CD4-positive, alpha-beta T cell (primary cell): ENCODE measurements around the gene APOBEC3F. TPM values are rescaled to one million over a fixed set of nuclear protein-coding genes. Genes with fewer than 3 reads are reported as not detected.

ENCODE experiments used
- ATAC-seq: fragments of 200-7000 bp; cut with Tn5 transposase; one replicate; pipeline ENCODE4 v1.10.0; 2022; ENCODE audit warnings: mild to moderate bottlenecking; ENCODE audit not compliant: poor library complexity
- CTCF ChIA-PET: fragments of 350-600 bp; sonication (Branson Sonifier 250); formaldehyde crosslinking; loops from one replicate; lab custom pipeline; 2021; ENCODE audit warnings: antibody characterized with exemption, inconsistent platforms; lab: Charles Lee
- POLR2A ChIA-PET: fragments of 350-600 bp; sonication (Branson Sonifier 250); formaldehyde crosslinking; loops from one replicate; lab custom pipeline; 2021; ENCODE audit warnings: antibody characterized with exemption, inconsistent platforms; lab: Charles Lee
- DNase-seq, 14 experiments: peaks; one replicate each; pipeline ENCODE4 v3.0.0-alpha.2; 2013 to 2020; ENCODE audit warnings: mixed read lengths in 2 of 14
- H3K27ac ChIP-seq, 2 donors: one replicate each; pipeline versions ENCODE4 v1.5.1 to v1.7.0; 2013; ENCODE audit warnings: low read length in 2 of 2, low read depth in 1 of 2, mild to moderate bottlenecking in 1 of 2
- H3K27me3 ChIP-seq, 2 experiments: 1 replicate in 1 of 2; 2 replicates in 1 of 2; pipeline versions ENCODE4 v1.6.1 to v1.7.0; 2013; ENCODE audit warnings: low read length in 2 of 2, control low read depth in 1 of 2, mild to moderate bottlenecking in 1 of 2, moderate library complexity in 1 of 2; ENCODE audit not compliant: insufficient read depth in 2 of 2, control insufficient read depth in 1 of 2
- H3K36me3 ChIP-seq: one replicate; pipeline ENCODE4 v1.6.1; 2013; ENCODE audit warnings: low read length, control low read depth; ENCODE audit not compliant: insufficient read depth
- H3K4me1 ChIP-seq: one replicate; pipeline ENCODE4 v1.6.1; 2013; ENCODE audit warnings: low read length, control low read depth; ENCODE audit not compliant: insufficient read depth
- H3K4me3 ChIP-seq: one replicate; pipeline ENCODE4 v1.5.1; 2013; ENCODE audit warnings: mild to moderate bottlenecking, low read length, moderate library complexity
- H3K9me3 ChIP-seq, 2 experiments: 1 replicate in 1 of 2; 2 replicates in 1 of 2; pipeline versions ENCODE4 v1.6.1 to v1.7.0; 2013; ENCODE audit warnings: low read length in 2 of 2, mild to moderate bottlenecking in 2 of 2, control low read depth in 1 of 2, moderate library complexity in 1 of 2; ENCODE audit not compliant: control insufficient read depth in 1 of 2, insufficient read depth in 1 of 2
- H3K27ac Mint-ChIP-seq: one replicate; pipeline ENCODE4 v1.8.0; 2020; ENCODE audit warnings: mixed read lengths
- H3K27me3 Mint-ChIP-seq: one replicate; pipeline ENCODE4 v1.8.0; 2021; ENCODE audit warnings: mixed read lengths
- H3K36me3 Mint-ChIP-seq: one replicate; pipeline ENCODE4 v1.8.0; 2021; ENCODE audit warnings: low read depth, mixed read lengths
- H3K4me1 Mint-ChIP-seq: one replicate; pipeline ENCODE4 v1.8.0; 2021; ENCODE audit warnings: low read depth, mixed read lengths
- H3K4me3 Mint-ChIP-seq: one replicate; pipeline ENCODE4 v1.8.0; 2020; ENCODE audit warnings: mild to moderate bottlenecking, mixed read lengths
- H3K9me3 Mint-ChIP-seq: one replicate; pipeline ENCODE4 v1.8.0; 2020; ENCODE audit warnings: mixed read lengths
- CTCF ChIP-seq: fragments of 200-600 bp; IDR thresholded peaks from one replicate; pipeline ENCODE4 v1.8.0; 2022; ENCODE audit warnings: antibody characterized with exemption, mild to moderate bottlenecking
- intact Hi-C, 2 experiments: fragments of 100-400 bp; cut with DNase I in 1 of 2; cut with micrococcal nuclease in 1 of 2; formaldehyde crosslinking; loops; one replicate each; pipeline versions ENCODE4 v1.15.1 to v1.9.0; 2023 to 2025; cut with DNase I, micrococcal nuclease
- total RNA-seq, 174 experiments: library from RNA in 2 of 174; stranded (reverse) in 2 of 174; gene quantifications; one replicate each; pipeline ENCODE4 v1.2.3 and lab custom pipeline; 2021 to 2026

APOBEC3F gene
- total RNA-seq, 2 experiments from 2014 or later: 4.3 to 6.5 TPM

DNA sequence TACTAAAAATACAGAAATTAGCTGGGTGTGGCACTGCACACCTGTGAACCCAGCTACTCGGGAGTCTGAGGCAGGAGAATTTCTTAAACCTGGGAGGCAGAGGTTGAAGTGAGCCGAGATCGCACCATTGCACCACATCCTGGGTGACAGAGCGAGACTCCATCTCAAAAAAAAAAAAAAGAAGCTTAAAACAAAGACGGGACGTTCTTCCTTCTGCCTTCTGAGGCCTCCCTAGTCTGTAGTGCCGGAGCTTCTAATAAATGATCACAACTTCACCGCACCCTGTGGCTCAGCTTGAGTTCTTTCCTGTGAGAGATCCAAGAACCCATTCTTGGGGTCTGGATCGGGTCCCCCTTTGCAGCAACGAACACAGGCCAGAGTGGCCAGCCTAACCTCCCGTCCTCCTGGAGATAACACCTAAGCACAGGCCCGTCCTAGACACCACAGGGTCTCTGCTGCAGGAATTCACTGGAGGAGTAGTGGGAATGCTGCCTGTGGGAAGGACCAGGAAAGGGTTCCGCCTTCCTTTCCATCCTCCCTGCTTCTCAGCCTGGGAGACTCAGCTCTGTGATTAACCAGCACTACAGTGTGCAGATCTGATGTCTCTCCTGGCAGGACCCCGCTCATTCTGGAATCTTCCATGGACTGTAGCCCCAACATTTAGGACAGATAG, 54.2 kb downstream of the APOBEC3F start:
- ChIA-PET POLR2A (interaction anchor here (0.7 to 1.3 kb wide), 8 partner anchors 9 to 305 kb away, joined by 3 to 5 read pairs (median 3); partner anchors contain the start of genes APOBEC3D, APOBEC3G and TAB1), CTCF (interaction anchor here (0.6 to 1.5 kb wide), 4 partner anchors 15 to 91 kb away, joined by 3 to 5 read pairs (median 3); no protein-coding TSS in a partner anchor)
- H3K27me3 Mint-ChIP-seq: no peaks in the 10 kb centered on the region
- peak overlapping the region; percentile 27 for H3K4me3 Mint-ChIP-seq
- TF ChIP-seq CTCF: no peak
- peak in 9 of 14 experiments; percentile 20 to 84 (median 51) for DNase-seq
- ATAC-seq: peak; percentile 33
- Histone ChIP-seq H3K27me3 (no peaks in the 10 kb centered on the region), H3K4me3 (no peak overlapping the region), H3K4me1 (peaks cover 97% of the 10 kb centered on the region), H3K36me3 (no peaks in the 10 kb centered on the region), H3K27ac (peak overlapping the region; percentile 55 to 61), H3K9me3 (no peaks in the 10 kb centered on the region)
- H3K9me3 Mint-ChIP-seq: no peaks in the 10 kb centered on the region
- H3K36me3 Mint-ChIP-seq: peaks cover 6% of the 10 kb centered on the region
- H3K27ac Mint-ChIP-seq: peak overlapping the region; percentile 99
- intact Hi-C loops: no loop called here
- peaks cover 81% of the 10 kb centered on the region for H3K4me1 Mint-ChIP-seq

DNA sequence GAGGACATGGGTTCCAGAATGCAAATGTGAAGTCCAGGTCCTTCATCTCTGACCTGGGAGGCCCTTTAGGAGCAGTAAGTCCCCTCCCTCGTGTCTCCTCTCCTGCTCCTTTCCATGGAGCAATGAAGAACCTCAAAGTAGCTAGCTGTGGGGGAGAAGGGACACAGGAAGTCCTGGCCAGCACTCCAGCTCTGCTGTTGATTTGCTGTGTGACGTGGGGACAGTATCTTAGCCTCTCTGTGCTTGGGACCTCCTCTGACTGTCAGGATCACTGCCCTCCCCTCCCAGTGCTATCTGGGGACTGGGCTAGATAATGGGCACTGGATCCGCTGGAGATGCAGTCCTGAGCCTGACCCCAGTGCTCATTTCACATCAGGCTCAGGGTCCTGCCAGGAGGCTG, 55.3 kb downstream of the APOBEC3F start:
- Mint-ChIP-seq H3K4me1 (peaks cover 80% of the 10 kb centered on the region), H3K9me3 (no peaks in the 10 kb centered on the region), H3K27me3 (no peaks in the 10 kb centered on the region), H3K27ac (peak overlapping the region; percentile 99), H3K36me3 (no peaks in the 10 kb centered on the region), H3K4me3 (peak overlapping the region; percentile 15)
- ATAC-seq (no peak), DNase-seq (no peak)
- Histone ChIP-seq H3K9me3 (no peaks in the 10 kb centered on the region), H3K4me1 (peaks cover 96% of the 10 kb centered on the region), H3K27ac (peak overlapping the region; percentile 7 to 52), H3K4me3 (no peak overlapping the region), H3K36me3 (no peaks in the 10 kb centered on the region), H3K27me3 (no peaks in the 10 kb centered on the region)
- ChIA-PET CTCF (no interaction called here), POLR2A (no interaction called here)
- intact Hi-C loops: no loop called here
- no peak for TF ChIP-seq CTCF

DNA sequence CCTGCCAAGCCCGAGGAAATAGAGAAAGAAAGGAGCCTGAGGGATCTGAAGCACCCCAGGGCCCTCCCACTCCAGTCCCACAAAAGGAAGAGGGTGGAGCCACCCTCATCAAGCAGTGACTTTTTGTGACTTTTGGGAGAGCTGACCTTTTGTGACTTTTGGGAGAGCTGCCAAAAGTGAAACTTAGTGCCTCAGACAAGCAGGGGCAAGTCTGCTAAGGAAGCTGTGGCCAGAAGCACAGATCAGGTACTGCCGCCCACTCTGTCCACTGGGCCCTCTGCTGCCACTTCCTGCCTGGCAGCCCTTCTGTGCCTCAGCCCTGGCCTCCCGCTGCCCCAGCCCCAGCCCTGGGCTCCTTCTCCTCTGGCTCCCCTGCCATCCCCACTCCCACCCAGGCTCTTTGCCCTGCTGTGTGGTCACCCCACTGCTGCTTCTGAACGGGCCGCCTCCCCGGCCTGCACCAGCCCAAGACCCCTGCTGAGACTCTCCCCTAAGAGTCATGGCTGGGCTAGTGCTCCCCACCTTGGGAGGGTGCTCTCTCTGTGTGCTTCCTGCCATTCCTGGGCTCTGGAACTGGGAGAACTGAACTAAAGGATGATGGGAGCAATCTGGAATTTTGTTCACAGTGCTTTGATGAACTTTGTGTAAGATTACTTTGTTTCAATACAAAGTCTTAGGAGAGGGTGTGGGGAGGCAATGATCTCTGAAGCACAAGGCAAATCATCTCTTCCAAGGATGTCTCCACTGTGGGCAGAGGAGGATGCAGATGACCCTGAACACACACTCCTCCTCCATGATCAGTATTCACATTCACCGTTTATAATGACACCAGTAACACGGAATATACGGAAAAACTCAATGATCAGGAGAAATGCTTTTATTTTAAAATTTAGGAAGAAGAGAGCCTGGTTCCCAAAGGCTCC, 56.7 kb downstream of the APOBEC3F start, which contains the start of gene APOBEC3H:
TSS of gene APOBEC3H (plus strand) at position 147 of the 923 bp plus-strand sequence. CDS start 3,035 bp downstream, outside the sequence.
- Histone ChIP-seq H3K4me1 (peaks cover 82% of the 10 kb centered on the region), H3K4me3 (peak within 1 kb of the TSS; percentile 10), H3K36me3 (no peaks in the 10 kb centered on the region), H3K27me3 (no peaks in the 10 kb centered on the region), H3K27ac (peak within 1 kb of the TSS; percentile 21 to 75), H3K9me3 (no peaks in the 10 kb centered on the region)
- no peak for TF ChIP-seq CTCF
- H3K36me3 Mint-ChIP-seq: no peaks in the 10 kb centered on the region
- H3K27me3 Mint-ChIP-seq: no peaks in the 10 kb centered on the region
- H3K9me3 Mint-ChIP-seq: no peaks in the 10 kb centered on the region
- intact Hi-C loops: no loop called here
- ChIA-PET POLR2A (no interaction called here), CTCF (interaction anchor here (1.1 kb wide), 1 partner anchor 94 kb away, joined by 3 read pairs; no protein-coding TSS in a partner anchor)
- H3K27ac Mint-ChIP-seq: peak within 1 kb of the TSS; percentile 99
- H3K4me3 Mint-ChIP-seq: peak within 1 kb of the TSS; percentile 47
- no peak for ATAC-seq
- peaks cover 66% of the 10 kb centered on the region for H3K4me1 Mint-ChIP-seq
- DNase-seq: peak in 6 of 14 experiments; percentile 8 to 80 (median 55)
